ENCODE measurements around the gene MTERF2. TPM values are rescaled to one million over a fixed set of nuclear protein-coding genes. Genes with fewer than 3 reads are reported as not detected.

Gene MTERF2
- total RNA-seq, 1 donor from 2014 or later, result 25.1 TPM

DNA sequence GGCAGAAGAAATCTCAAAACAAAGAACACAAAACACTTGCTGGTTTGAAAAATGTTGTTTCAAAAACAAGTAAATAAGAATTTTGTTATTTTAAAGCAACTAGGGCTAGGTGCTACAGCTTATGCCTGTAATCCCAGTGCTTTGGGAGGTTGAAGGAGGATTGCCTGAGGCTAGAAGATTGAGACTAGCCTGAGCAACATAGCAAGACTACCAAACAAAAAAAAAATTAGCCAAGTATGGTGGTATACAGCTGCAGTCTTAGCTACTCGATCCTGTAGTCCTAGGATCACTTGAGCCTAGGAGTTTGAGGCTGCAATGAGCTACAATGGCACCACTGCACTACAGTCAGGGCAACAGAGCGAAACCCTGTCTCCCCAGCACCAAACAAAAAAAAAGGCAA is 32.6 kb upstream of the MTERF2 start:
- H3K27ac Mint-ChIP-seq, result no peak overlapping the region
- DNase-seq (ENCODE audit: low spot score), result no peak
- H3K4me1 Mint-ChIP-seq, result no peaks in the 10 kb centered on the region

DNA sequence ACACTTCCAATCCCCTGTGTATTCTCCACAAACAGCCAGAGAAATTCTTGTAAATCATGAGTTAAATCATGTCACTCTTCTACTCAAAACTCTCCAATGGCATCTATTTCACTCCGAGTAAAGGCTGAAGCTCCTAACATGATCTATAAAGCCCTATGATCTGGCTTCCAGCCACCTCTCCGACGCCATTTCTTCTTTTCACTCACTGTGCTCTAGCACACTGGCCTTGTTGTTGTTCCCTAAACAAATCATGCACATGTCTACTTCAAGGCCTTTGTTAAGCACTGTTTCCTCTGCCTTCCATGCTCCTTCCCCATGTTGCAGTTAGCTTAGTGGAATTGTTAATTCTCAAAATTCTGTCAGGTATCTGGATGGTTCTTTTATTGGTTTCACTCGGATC is 30.1 kb upstream of the MTERF2 start:
- Histone ChIP-seq H2AFZ (replicated peaks) (no peak overlapping the region), H3K27ac (no peak overlapping the region), H3K79me2 (ENCODE audit: low read depth) (no peaks in the 10 kb centered on the region), H3K4me3 (no peak overlapping the region), H3K4me1 (no peaks in the 10 kb centered on the region), H3K9ac (no peak overlapping the region), H4K20me1 (ENCODE audit: low read depth) (no peaks in the 10 kb centered on the region), H3F3A (ENCODE audit: low read depth) (no peaks in the 10 kb centered on the region), H3K36me3 (no peaks in the 10 kb centered on the region), H3K27me3 (no peaks in the 10 kb centered on the region), H3K9me3 (ENCODE audit: low read depth) (no peaks in the 10 kb centered on the region), H3K4me2 (no peak overlapping the region)
- DNase-seq (ENCODE audit: low spot score), result no peak
- no peaks in the 10 kb centered on the region for H3K9me3 Mint-ChIP-seq
- H3K27me3 Mint-ChIP-seq (ENCODE audit: insufficient read depth, low read depth), result no peaks in the 10 kb centered on the region
- no peak overlapping the region for H3K27ac Mint-ChIP-seq
- TF ChIP-seq EZH2phosphoT487 (IDR thresholded peaks at IDR 0.05), result no peak
- no peak overlapping the region for H3K4me3 Mint-ChIP-seq
- no peaks in the 10 kb centered on the region for H3K4me1 Mint-ChIP-seq
- H3K36me3 Mint-ChIP-seq, result peaks cover 10% of the 10 kb centered on the region

More for the DNA sequence above, 32.6 kb upstream of the MTERF2 start:
- no peak overlapping the region for H3K4me3 ChIP-seq
- H3K79me2 ChIP-seq (ENCODE audit: low read depth), result no peaks in the 10 kb centered on the region
- H3K27ac ChIP-seq, result no peak overlapping the region
- H3K4me2 ChIP-seq, result no peak overlapping the region
- no peak overlapping the region for H2AFZ ChIP-seq (replicated peaks)
- no peaks in the 10 kb centered on the region for H3K36me3 ChIP-seq
- H3K9me3 ChIP-seq (ENCODE audit: low read depth), result no peaks in the 10 kb centered on the region
- H4K20me1 ChIP-seq (ENCODE audit: low read depth), result no peaks in the 10 kb centered on the region
- TF ChIP-seq, protein P1, sequence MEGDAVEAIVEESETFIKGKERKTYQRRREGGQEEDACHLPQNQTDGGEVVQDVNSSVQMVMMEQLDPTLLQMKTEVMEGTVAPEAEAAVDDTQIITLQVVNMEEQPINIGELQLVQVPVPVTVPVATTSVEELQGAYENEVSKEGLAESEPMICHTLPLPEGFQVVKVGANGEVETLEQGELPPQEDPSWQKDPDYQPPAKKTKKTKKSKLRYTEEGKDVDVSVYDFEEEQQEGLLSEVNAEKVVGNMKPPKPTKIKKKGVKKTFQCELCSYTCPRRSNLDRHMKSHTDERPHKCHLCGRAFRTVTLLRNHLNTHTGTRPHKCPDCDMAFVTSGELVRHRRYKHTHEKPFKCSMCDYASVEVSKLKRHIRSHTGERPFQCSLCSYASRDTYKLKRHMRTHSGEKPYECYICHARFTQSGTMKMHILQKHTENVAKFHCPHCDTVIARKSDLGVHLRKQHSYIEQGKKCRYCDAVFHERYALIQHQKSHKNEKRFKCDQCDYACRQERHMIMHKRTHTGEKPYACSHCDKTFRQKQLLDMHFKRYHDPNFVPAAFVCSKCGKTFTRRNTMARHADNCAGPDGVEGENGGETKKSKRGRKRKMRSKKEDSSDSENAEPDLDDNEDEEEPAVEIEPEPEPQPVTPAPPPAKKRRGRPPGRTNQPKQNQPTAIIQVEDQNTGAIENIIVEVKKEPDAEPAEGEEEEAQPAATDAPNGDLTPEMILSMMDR (IDR thresholded peaks at IDR 0.05), result no peak
- TF ChIP-seq EZH2phosphoT487 (IDR thresholded peaks at IDR 0.05) (no peak), EZH2 (IDR thresholded peaks at IDR 0.05) (no peak)
- no peaks in the 10 kb centered on the region for H3K27me3 Mint-ChIP-seq (ENCODE audit: insufficient read depth, low read depth)
- no peaks in the 10 kb centered on the region for H3F3A ChIP-seq (ENCODE audit: low read depth)
- no peaks in the 10 kb centered on the region for H3K9me3 Mint-ChIP-seq
- peaks cover 8% of the 10 kb centered on the region for H3K36me3 Mint-ChIP-seq
- H3K27me3 ChIP-seq, result no peaks in the 10 kb centered on the region
- H3K4me1 ChIP-seq, result no peaks in the 10 kb centered on the region
- no peak overlapping the region for H3K4me3 Mint-ChIP-seq
- H3K9ac ChIP-seq, result no peak overlapping the region

DNA sequence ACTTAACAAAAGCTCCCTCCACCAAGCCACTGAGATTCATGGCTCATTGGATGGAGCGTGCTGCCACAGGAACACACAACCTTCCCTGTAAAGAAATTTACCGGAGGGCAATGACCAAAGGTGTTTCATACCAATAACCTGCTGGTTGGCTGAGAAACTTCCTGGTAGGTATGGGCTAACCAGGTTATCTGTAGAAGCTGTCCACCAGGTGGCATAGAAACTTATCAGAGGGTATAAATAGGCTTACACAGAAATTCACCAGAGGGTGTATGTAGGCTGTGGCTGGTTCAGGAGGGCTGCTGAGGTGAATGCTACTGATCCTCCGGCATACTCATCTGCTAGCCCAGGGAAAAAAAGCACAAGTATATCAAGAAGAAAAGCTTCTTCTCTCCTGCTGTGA is 27.1 kb upstream of the MTERF2 start:
- no peak for DNase-seq (ENCODE audit: low spot score)
- no peaks in the 10 kb centered on the region for H4K20me1 ChIP-seq (ENCODE audit: low read depth)
- no peaks in the 10 kb centered on the region for H3K4me1 ChIP-seq
- no peaks in the 10 kb centered on the region for H3K9me3 ChIP-seq (ENCODE audit: low read depth)
- Mint-ChIP-seq H3K4me3 (no peak overlapping the region), H3K9me3 (no peaks in the 10 kb centered on the region), H3K4me1 (no peaks in the 10 kb centered on the region), H3K27me3 (ENCODE audit: insufficient read depth, low read depth) (peaks cover 6% of the 10 kb centered on the region), H3K36me3 (peaks cover 15% of the 10 kb centered on the region), H3K27ac (no peak overlapping the region)
- H2AFZ ChIP-seq (replicated peaks), result no peak overlapping the region
- TF ChIP-seq, protein P1 (IDR thresholded peaks at IDR 0.05), result peak; percentile 8
- TF ChIP-seq EZH2phosphoT487 (IDR thresholded peaks at IDR 0.05) (no peak), EZH2 (IDR thresholded peaks at IDR 0.05) (no peak)
- no peak overlapping the region for H3K9ac ChIP-seq
- H3K4me2 ChIP-seq, result no peak overlapping the region
- no peaks in the 10 kb centered on the region for H3K27me3 ChIP-seq
- H3K79me2 ChIP-seq (ENCODE audit: low read depth), result no peaks in the 10 kb centered on the region
- H3K36me3 ChIP-seq, result no peaks in the 10 kb centered on the region
- H3K4me3 ChIP-seq, result no peak overlapping the region
- H3F3A ChIP-seq (ENCODE audit: low read depth), result no peaks in the 10 kb centered on the region
- H3K27ac ChIP-seq, result no peak overlapping the region

DNA sequence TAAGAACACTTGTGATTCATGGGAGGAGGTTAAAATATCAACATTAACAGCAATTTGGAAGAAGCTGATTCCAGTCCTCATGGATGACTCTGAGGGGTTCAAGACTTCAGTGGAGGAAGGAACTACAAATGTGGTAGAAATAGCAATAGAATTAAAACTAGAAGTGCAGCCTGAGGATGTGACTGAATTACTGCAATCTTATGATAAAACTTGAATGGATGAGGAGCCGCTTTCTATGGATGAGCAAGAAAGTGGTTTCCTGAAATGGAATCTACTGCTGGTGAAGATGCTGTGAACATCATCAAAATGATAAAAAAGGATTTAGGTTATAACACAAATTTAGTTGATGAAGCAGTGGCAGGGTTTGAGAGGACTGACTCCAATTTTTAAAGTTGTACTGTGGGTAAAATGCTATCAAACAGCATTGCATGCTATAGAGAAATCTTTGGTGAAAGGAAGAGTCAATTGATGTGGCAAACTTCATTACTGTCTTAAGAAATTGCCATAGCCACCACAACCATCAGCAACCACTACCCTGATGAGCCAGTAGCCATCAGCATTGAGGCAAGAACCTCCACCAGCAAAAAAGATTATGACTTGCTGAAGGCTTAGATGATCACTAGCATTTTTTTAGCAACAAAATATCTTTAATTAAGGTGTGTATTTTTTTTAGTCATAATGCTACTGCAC is 25.9 kb upstream of the MTERF2 start:
- no peaks in the 10 kb centered on the region for H3K79me2 ChIP-seq (ENCODE audit: low read depth)
- peaks cover 17% of the 10 kb centered on the region for H3K36me3 Mint-ChIP-seq
- TF ChIP-seq EZH2 (IDR thresholded peaks at IDR 0.05) (no peak), EZH2phosphoT487 (IDR thresholded peaks at IDR 0.05) (no peak)
- TF ChIP-seq, protein P1 (IDR thresholded peaks at IDR 0.05), result no peak

More for the DNA sequence above, 25.9 kb upstream of the MTERF2 start:
- no peak overlapping the region for H3K4me2 ChIP-seq
- no peak overlapping the region for H2AFZ ChIP-seq (replicated peaks)
- Mint-ChIP-seq H3K27me3 (ENCODE audit: insufficient read depth, low read depth) (peaks cover 6% of the 10 kb centered on the region), H3K4me1 (no peaks in the 10 kb centered on the region), H3K9me3 (no peaks in the 10 kb centered on the region), H3K27ac (no peak overlapping the region), H3K4me3 (no peak overlapping the region)
- H3K9me3 ChIP-seq (ENCODE audit: low read depth), result no peaks in the 10 kb centered on the region
- H3F3A ChIP-seq (ENCODE audit: low read depth), result no peaks in the 10 kb centered on the region
- no peaks in the 10 kb centered on the region for H4K20me1 ChIP-seq (ENCODE audit: low read depth)
- H3K27ac ChIP-seq, result no peak overlapping the region
- DNase-seq (ENCODE audit: low spot score), result no peak
- no peaks in the 10 kb centered on the region for H3K27me3 ChIP-seq
- no peak overlapping the region for H3K9ac ChIP-seq
- no peaks in the 10 kb centered on the region for H3K4me1 ChIP-seq
- no peak overlapping the region for H3K4me3 ChIP-seq
- no peaks in the 10 kb centered on the region for H3K36me3 ChIP-seq

All from neural progenitor cell (in vitro differentiated cells).